Smooth muscle cell (in vitro differentiated cells): ENCODE measurements around the gene KLHL42. TPM values are rescaled to one million over a fixed set of nuclear protein-coding genes. Genes with fewer than 3 reads are reported as not detected.

Experiments used
- DNase-seq: peaks from one replicate; lab custom pipeline; 2025; ENCODE audit not compliant: unreplicated experiment; lab: John Stamatoyannopoulos, UW
- H2AFZ ChIP-seq: fragments of 200-600 bp; sonication (generic); 2 replicates; pipeline ENCODE4 v1.6.0; 2016; ENCODE audit warnings: antibody characterized with exemption, low read depth, mild to moderate bottlenecking
- H3F3A ChIP-seq: fragments of 200-600 bp; sonication (generic); 2 replicates; pipeline ENCODE4 v1.6.0; 2017; ENCODE audit warnings: antibody characterized with exemption, low read depth
- H3K27ac ChIP-seq: fragments of 200-600 bp; sonication (generic); 2 replicates; pipeline ENCODE4 v1.5.1; 2016; ENCODE audit warnings: low read depth, mild to moderate bottlenecking
- H3K27me3 ChIP-seq: fragments of 200-600 bp; sonication (generic); 2 replicates; pipeline ENCODE4 v1.6.1; 2016; ENCODE audit warnings: low read depth, mild to moderate bottlenecking
- H3K36me3 ChIP-seq: fragments of 200-600 bp; sonication (generic); 2 replicates; pipeline ENCODE4 v1.5.1; 2016; ENCODE audit warnings: low read depth
- H3K4me1 ChIP-seq: fragments of 200-600 bp; sonication (generic); 2 replicates; pipeline ENCODE4 v1.5.1; 2016; ENCODE audit warnings: low read depth
- H3K4me2 ChIP-seq: fragments of 200-600 bp; sonication (generic); 2 replicates; pipeline ENCODE4 v1.6.0; 2016; ENCODE audit warnings: mild to moderate bottlenecking
- H3K4me3 ChIP-seq: fragments of 200-600 bp; sonication (generic); 2 replicates; pipeline ENCODE4 v1.5.1; 2016; ENCODE audit warnings: mild to moderate bottlenecking
- H3K79me2 ChIP-seq: fragments of 200-600 bp; sonication (generic); 2 replicates; pipeline ENCODE4 v1.6.0; 2016; ENCODE audit warnings: low read depth, mild to moderate bottlenecking
- H3K9ac ChIP-seq: fragments of 200-600 bp; sonication (generic); 2 replicates; pipeline ENCODE4 v1.6.0; 2016; ENCODE audit warnings: low read depth
- H3K9me3 ChIP-seq: fragments of 200-600 bp; sonication (generic); replicated peaks from 2 replicates; pipeline ENCODE4 v1.5.1; 2016; ENCODE audit warnings: low read depth
- H4K20me1 ChIP-seq: fragments of 200-600 bp; sonication (generic); 2 replicates; pipeline ENCODE4 v1.6.0; 2016; ENCODE audit warnings: low read depth
- WGBS: methylation state at CpG from one replicate; pipeline ENCODE4 v1.1.7; 2016; ENCODE audit warnings: low lambda C conversion rate; 5-methylcytosine and 5-hydroxymethylcytosine counted together
- polyA plus RNA-seq: library from polyadenylated mRNA; unstranded; fragments of >200 nt; fragmentation: Nextera tagmentation; extraction: Ambion mirVana; gene quantifications from 2 replicates; pipeline ENCODE4 v1.2.1, GENCODE V29; 2016
- total RNA-seq: library from RNA; depleted of rRNA; stranded (reverse); fragments of >200 nt; gene quantifications from 2 replicates; pipeline ENCODE4 v1.2.3, GENCODE V29; 2014
- TF ChIP-seq, protein P1 (sequence below): fragments of 200-600 bp; sonication (generic); IDR thresholded peaks from 2 replicates; pipeline ENCODE4 v1.5.1; 2017; ENCODE audit warnings: borderline replicate concordance, mild to moderate bottlenecking, antibody characterized with exemption; ENCODE audit not compliant: insufficient read depth, poor library complexity, severe bottlenecking

The KLHL42 gene
- total and polyA plus RNA-seq, 2 experiments from 2014 or later, result 25.6 to 35.4 TPM

GRCh38 chr12:27790179-27790578 is 10.1 kb downstream of the KLHL42 start:
- H3F3A ChIP-seq, result peaks cover 10% of the 10 kb centered on the region
- H3K9me3 ChIP-seq, result no peaks in the 10 kb centered on the region
- 98% methylated on average over 2 of the region's 2 CpGs for WGBS
- H3K79me2 ChIP-seq, result peaks cover 88% of the 10 kb centered on the region
- H3K4me1 ChIP-seq, result peaks cover 8% of the 10 kb centered on the region
- H3K27me3 ChIP-seq, result no peaks in the 10 kb centered on the region
- no peak overlapping the region for H2AFZ ChIP-seq
- H3K4me2 ChIP-seq, result no peak overlapping the region
- no peak overlapping the region for H3K9ac ChIP-seq
- peaks cover 55% of the 10 kb centered on the region for H4K20me1 ChIP-seq
- H3K36me3 ChIP-seq, result peaks cover 13% of the 10 kb centered on the region
- TF ChIP-seq, protein P1, sequence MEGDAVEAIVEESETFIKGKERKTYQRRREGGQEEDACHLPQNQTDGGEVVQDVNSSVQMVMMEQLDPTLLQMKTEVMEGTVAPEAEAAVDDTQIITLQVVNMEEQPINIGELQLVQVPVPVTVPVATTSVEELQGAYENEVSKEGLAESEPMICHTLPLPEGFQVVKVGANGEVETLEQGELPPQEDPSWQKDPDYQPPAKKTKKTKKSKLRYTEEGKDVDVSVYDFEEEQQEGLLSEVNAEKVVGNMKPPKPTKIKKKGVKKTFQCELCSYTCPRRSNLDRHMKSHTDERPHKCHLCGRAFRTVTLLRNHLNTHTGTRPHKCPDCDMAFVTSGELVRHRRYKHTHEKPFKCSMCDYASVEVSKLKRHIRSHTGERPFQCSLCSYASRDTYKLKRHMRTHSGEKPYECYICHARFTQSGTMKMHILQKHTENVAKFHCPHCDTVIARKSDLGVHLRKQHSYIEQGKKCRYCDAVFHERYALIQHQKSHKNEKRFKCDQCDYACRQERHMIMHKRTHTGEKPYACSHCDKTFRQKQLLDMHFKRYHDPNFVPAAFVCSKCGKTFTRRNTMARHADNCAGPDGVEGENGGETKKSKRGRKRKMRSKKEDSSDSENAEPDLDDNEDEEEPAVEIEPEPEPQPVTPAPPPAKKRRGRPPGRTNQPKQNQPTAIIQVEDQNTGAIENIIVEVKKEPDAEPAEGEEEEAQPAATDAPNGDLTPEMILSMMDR, result no peak
- DNase-seq, result no peak
- H3K4me3 ChIP-seq, result no peak overlapping the region
- no peak overlapping the region for H3K27ac ChIP-seq

DNA sequence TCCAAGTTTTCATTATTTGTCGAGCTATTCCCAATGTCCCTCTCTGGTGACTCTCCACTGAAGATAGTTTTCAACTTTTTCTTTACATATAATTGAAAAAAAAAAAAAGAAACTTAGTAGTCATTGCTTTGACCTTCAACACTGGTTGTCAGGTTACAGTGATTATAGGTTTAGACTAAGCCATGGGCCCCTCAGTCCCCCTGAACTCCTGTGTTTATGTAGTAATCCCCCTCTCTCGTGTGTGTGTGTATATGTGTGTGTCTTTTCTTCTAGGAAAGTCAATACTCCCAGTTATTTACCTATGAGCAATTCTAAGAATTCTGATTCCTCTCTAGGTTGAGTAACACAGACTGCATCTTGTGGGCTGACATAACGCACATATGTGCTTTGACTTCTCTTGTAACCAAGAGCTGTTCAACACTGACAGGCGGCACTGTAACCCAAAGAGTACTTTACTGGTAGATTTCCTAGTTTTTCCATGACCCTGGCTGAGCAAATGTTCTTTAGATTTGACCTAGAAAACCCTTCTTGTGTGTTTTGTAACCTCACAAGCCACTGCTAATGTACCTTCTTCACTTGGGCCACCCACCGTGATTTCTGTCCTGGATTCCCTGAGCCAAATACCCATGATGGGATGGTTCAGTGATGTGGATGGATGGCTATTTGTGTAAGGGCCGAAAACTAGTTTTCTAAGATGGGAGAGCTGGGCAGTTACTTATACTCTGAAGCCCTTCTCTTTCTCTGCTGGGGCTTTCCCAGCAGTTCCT is 15.0 kb downstream of the KLHL42 start:
- no peaks in the 10 kb centered on the region for H3K4me1 ChIP-seq
- peaks cover 31% of the 10 kb centered on the region for H3K36me3 ChIP-seq
- H3K27ac ChIP-seq, result peak overlapping the region; percentile 45
- no peak overlapping the region for H3K9ac ChIP-seq
- H3K27me3 ChIP-seq, result no peaks in the 10 kb centered on the region
- peaks cover 40% of the 10 kb centered on the region for H3K79me2 ChIP-seq
- 91% methylated on average over 6 of the region's 6 CpGs for WGBS
- H3K9me3 ChIP-seq, result no peaks in the 10 kb centered on the region
- H3K4me3 ChIP-seq, result no peak overlapping the region
- no peak overlapping the region for H2AFZ ChIP-seq
- TF ChIP-seq, protein P1, result no peak
- peaks cover 6% of the 10 kb centered on the region for H3F3A ChIP-seq
- peaks cover 21% of the 10 kb centered on the region for H4K20me1 ChIP-seq
- no peak overlapping the region for H3K4me2 ChIP-seq
- DNase-seq, result no peak

DNA sequence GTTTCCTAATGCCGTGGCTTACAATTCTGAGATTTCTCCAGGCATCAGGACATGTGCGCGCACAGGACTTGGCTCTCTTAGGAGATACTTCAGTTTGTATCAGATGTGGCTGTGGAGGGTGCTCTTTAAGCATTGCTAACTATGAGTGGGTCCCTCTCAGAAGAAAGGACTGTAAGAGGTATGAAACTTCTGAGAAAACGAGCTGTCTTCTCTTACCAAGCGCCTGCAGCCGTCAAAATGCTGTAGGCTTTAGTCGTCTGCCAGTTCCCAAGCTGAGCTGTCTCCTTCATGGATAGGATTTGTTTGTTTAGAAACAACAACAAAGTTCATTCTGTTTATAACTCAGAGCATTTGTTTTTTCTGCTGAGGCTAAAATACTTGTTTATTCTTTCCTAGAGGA is 16.1 kb downstream of the KLHL42 start:
- peaks cover 6% of the 10 kb centered on the region for H3F3A ChIP-seq
- no peaks in the 10 kb centered on the region for H3K9me3 ChIP-seq
- H3K4me3 ChIP-seq, result no peak overlapping the region
- TF ChIP-seq, protein P1, result no peak
- peak overlapping the region; percentile 45 for H3K27ac ChIP-seq
- H3K27me3 ChIP-seq, result no peaks in the 10 kb centered on the region
- peaks cover 29% of the 10 kb centered on the region for H3K79me2 ChIP-seq
- no peak overlapping the region for H3K9ac ChIP-seq
- no peaks in the 10 kb centered on the region for H3K4me1 ChIP-seq
- DNase-seq, result no peak
- 74% methylated on average over 7 of the region's 7 CpGs for WGBS
- H2AFZ ChIP-seq, result no peak overlapping the region
- H3K36me3 ChIP-seq, result peaks cover 31% of the 10 kb centered on the region
- H4K20me1 ChIP-seq, result peaks cover 11% of the 10 kb centered on the region
- no peak overlapping the region for H3K4me2 ChIP-seq
